Ovary (tissue), 3 donors: ENCODE data around the gene ABCA1.

Source experiments
- POLR2A ChIP-seq: fragments of 450-650 bp; IDR thresholded peaks from one replicate; pipeline ENCODE4 v1.6.1; 2017; ENCODE audit warnings: antibody characterized with exemption, mild to moderate bottlenecking, moderate library complexity
- TF ChIP-seq, protein P1 (sequence below), 3 donors: fragments of 450-650 bp in 2 of 3; fragments of 200-600 bp in 1 of 3; IDR thresholded peaks; one replicate each; pipeline versions ENCODE4 v1.5.1 to v1.8.0; 2016 to 2022; ENCODE audit warnings: antibody characterized with exemption in 3 of 3, mild to moderate bottlenecking in 1 of 3
- donor health status: DM: no; HTN: no; CAD: no.

DNA sequence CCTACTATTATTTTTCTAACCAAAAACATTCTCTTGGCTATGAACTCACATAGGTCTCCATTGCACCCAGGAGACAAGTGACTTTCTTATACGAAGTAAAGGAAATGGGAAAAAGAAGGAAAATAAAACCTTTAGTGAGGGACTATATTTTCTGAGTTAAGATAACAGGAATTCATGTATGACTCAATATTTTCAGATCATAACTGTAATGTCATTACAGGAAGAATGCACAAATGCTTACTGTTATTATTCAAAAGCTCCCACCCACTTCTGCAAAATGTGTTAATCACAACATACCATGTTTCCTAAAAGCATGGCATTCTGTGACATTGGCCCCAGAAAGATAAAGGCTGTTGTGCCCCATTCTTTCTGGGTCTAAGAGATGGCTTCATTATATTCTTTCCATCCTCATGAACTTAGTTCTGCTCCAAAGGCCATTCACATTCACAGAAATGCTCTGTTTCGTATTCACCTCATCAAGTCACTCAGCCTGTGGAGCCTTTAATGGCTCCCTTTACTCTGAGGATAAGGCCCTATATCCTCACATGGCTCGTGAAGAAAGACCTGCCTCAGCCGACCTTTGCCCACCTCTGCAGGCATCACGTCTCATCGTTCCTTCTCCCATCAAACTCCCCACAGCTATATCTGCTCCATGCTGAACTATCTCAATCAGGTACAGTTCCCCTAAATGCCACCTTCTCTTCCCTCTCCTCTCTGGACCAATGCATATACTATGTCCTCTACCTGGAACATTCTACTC lies 77.0 kb downstream of the ABCA1 start:
- TF ChIP-seq, protein P1, sequence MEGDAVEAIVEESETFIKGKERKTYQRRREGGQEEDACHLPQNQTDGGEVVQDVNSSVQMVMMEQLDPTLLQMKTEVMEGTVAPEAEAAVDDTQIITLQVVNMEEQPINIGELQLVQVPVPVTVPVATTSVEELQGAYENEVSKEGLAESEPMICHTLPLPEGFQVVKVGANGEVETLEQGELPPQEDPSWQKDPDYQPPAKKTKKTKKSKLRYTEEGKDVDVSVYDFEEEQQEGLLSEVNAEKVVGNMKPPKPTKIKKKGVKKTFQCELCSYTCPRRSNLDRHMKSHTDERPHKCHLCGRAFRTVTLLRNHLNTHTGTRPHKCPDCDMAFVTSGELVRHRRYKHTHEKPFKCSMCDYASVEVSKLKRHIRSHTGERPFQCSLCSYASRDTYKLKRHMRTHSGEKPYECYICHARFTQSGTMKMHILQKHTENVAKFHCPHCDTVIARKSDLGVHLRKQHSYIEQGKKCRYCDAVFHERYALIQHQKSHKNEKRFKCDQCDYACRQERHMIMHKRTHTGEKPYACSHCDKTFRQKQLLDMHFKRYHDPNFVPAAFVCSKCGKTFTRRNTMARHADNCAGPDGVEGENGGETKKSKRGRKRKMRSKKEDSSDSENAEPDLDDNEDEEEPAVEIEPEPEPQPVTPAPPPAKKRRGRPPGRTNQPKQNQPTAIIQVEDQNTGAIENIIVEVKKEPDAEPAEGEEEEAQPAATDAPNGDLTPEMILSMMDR (IDR thresholded peaks at IDR 0.05): no peak
- no peak for TF ChIP-seq POLR2A
